MM.1S (cell line): Measurements from ENCODE around the gene HTRA2.

Experiments
- EZH2 ChIP-seq: fragments of 300-600 bp; sonication (generic); optimal IDR thresholded peaks from 2 replicates; pipeline ENCODE3; 2017; ENCODE audit warnings: low read depth, mild to moderate bottlenecking, antibody characterized with exemption, low read length, mixed read lengths
- EZH2phosphoT487 ChIP-seq: fragments of 300-600 bp; sonication (generic); IDR thresholded peaks from 2 replicates; pipeline ENCODE4 v1.6.1; 2018; ENCODE audit warnings: antibody characterized with exemption, low read length
- TF ChIP-seq, protein P1 (sequence below): fragments of 300-600 bp; sonication (generic); IDR thresholded peaks from 2 replicates; pipeline ENCODE4 v1.5.1; 2016; ENCODE audit warnings: antibody characterized with exemption, low read length, mixed read lengths

DNA sequence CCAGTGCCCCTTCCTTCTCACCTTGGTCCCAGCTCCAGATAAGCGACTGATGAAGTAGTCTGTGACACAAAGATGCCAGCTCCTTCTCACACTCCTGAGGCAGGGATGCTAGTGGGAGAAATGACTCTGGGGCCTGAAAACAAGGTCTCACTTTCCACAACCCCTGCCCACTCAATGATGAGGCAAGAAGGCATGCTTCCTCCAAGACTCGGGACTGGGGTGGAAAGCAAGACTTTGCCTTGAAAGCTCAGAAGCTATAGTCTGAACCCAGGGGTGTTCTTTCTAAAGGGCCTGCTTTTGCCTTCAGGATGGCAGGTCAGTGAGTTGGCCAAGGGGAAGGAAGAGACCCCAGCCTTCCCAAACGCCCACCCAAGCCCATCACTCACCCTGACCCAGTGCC is 48.3 kb upstream of the HTRA2 start:
- TF ChIP-seq EZH2, result no peak
- TF ChIP-seq, protein P1, sequence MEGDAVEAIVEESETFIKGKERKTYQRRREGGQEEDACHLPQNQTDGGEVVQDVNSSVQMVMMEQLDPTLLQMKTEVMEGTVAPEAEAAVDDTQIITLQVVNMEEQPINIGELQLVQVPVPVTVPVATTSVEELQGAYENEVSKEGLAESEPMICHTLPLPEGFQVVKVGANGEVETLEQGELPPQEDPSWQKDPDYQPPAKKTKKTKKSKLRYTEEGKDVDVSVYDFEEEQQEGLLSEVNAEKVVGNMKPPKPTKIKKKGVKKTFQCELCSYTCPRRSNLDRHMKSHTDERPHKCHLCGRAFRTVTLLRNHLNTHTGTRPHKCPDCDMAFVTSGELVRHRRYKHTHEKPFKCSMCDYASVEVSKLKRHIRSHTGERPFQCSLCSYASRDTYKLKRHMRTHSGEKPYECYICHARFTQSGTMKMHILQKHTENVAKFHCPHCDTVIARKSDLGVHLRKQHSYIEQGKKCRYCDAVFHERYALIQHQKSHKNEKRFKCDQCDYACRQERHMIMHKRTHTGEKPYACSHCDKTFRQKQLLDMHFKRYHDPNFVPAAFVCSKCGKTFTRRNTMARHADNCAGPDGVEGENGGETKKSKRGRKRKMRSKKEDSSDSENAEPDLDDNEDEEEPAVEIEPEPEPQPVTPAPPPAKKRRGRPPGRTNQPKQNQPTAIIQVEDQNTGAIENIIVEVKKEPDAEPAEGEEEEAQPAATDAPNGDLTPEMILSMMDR, result no peak
- TF ChIP-seq EZH2phosphoT487, result no peak
